Fibroblast of peridontal ligament (primary cell): ENCODE data around the gene PLCB3.
A peak's percentile ranks its signal among the peaks of the same experiment; 100 is the strongest.
"Not testable (repeated sequence)": the region's sequence is repeated elsewhere in the genome, so short reads cannot be mapped to it uniquely, and the experiment has no call there.

ENCODE experiments used
- DNase-seq: peaks from one replicate; pipeline ENCODE4 v3.0.0-alpha.2; 2010; ENCODE audit errors: extremely low read depth

PLCB3 gene

GRCh38 chr11:64303109-64304031 lies 52.0 kb downstream of the PLCB3 start:
- no peak for DNase-seq

GRCh38 chr11:64304032-64304315 lies 52.6 kb downstream of the PLCB3 start:
- no peak for DNase-seq

- DNase-seq, result peak; percentile 87
Observed at GRCh38 chr11:64304316-64305072, 53.2 kb downstream of the PLCB3 start.

- DNase-seq, result peak; percentile 93
Observed at GRCh38 chr11:64305075-64305690, 53.9 kb downstream of the PLCB3 start, which contains the start of gene ESRRA. Gene ESRRA (plus strand): TSS chr11:64305524. CDS start chr11:64307180, 1,656 bp downstream.

GRCh38 chr11:64305691-64306562 lies 54.6 kb downstream of the PLCB3 start:
- DNase-seq, result peak; percentile 16

GRCh38 chr11:64306563-64306875 lies 55.2 kb downstream of the PLCB3 start:
- DNase-seq, result no peak

- no peak for DNase-seq
Observed at GRCh38 chr11:64306876-64307622, 55.7 kb downstream of the PLCB3 start.

- not testable (repeated sequence) for DNase-seq
Observed at GRCh38 chr11:64307795-64308194, 56.5 kb downstream of the PLCB3 start.

- DNase-seq, result no peak
Observed at GRCh38 chr11:64312947-64313346, 61.6 kb downstream of the PLCB3 start.

- DNase-seq, result no peak
Observed at GRCh38 chr11:64313491-64314145, 62.3 kb downstream of the PLCB3 start.

- no peak for DNase-seq
Observed at GRCh38 chr11:64314146-64314804, 62.9 kb downstream of the PLCB3 start.

GRCh38 chr11:64314805-64315561 lies 63.7 kb downstream of the PLCB3 start:
- DNase-seq, result no peak

GRCh38 chr11:64315667-64316526 lies 64.6 kb downstream of the PLCB3 start:
- not testable (repeated sequence) for DNase-seq

GRCh38 chr11:64316672-64317324 lies 65.5 kb downstream of the PLCB3 start:
- DNase-seq, result no peak

GRCh38 chr11:64317325-64317960 lies 66.1 kb downstream of the PLCB3 start, which contains the start of gene TRMT112:
Gene TRMT112 (minus strand): TSS chr11:64317559. CDS start chr11:64317526, 33 bp downstream.
- peak; percentile 92 for DNase-seq

- DNase-seq, result peak; percentile 94
Observed at GRCh38 chr11:64317961-64318765, 66.8 kb downstream of the PLCB3 start, which contains the start of gene PRDX5. Gene PRDX5 (plus strand): TSS chr11:64318121. CDS start chr11:64318216, 95 bp downstream.
